GM12873 (cell line): Measurements from ENCODE around the gene RACGAP1.
A peak's percentile ranks its signal among the peaks of the same experiment; 100 is the strongest.

Source experiments
- CTCF ChIP-seq: IDR thresholded peaks from 2 replicates; pipeline ENCODE4 v1.5.1; 2012; ENCODE audit warnings: low read depth, mild to moderate bottlenecking, moderate library complexity, low read length, control low read depth; ENCODE audit not compliant: insufficient read depth; ENCODE audit errors: missing control alignments

Gene RACGAP1

GRCh38 chr12:50025187-50026059 is at the start of gene RACGAP1:
Gene RACGAP1, minus strand, starts transcription at chr12:50025494. Its CDS starts 8,779 bp downstream, at chr12:50016715.
- no peak for TF ChIP-seq CTCF

GRCh38 chr12:50073712-50074111 is 48.4 kb upstream of the RACGAP1 start:
- TF ChIP-seq CTCF: no peak

GRCh38 chr12:50073206-50073605 is 47.9 kb upstream of the RACGAP1 start:
- no peak for TF ChIP-seq CTCF

GRCh38 chr12:50072198-50072907 is 47.1 kb upstream of the RACGAP1 start:
- no peak for TF ChIP-seq CTCF

- peak; percentile 97 for TF ChIP-seq CTCF
These were observed 45.2 kb upstream of the RACGAP1 start for GRCh38 chr12:50070314-50071060.

- TF ChIP-seq CTCF: no peak
These were observed 44.2 kb upstream of the RACGAP1 start for GRCh38 chr12:50069539-50069938.

GRCh38 chr12:50069069-50069468 is 43.8 kb upstream of the RACGAP1 start:
- no peak for TF ChIP-seq CTCF
